ENCODE measurements around the gene CABLES1.
A peak's percentile ranks its signal among the peaks of the same experiment; 100 is the strongest.

CABLES1 gene

DNA sequence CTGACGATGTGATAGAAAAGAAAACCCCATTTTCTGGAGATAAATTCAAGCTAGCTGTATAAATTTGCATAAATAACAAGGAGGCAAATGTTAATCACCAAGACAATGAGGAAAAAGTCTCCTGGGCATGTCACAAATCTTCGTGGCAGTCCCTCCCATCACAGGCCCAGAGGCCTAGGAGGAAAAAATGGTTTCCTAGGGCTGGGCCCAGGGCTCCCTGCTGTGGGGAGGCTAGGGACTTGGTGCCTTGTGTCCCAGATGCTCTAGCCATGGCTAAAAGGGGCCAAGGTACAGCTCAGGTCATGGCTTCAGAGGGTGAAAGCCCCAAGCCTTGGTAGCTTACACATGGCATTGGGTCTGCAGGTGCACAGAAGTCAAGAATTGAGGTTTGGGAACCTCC lies 134.6 kb downstream of the CABLES1 start:
- Histone ChIP-seq H3K27ac (ENCODE audit: low read depth, low read length) (no peak overlapping the region), H3K36me3 (ENCODE audit: control insufficient read depth, insufficient read depth, low read length) (no peaks in the 10 kb centered on the region), H3K4me1 (ENCODE audit: control insufficient read depth, insufficient read depth, low read length) (peaks cover 13% of the 10 kb centered on the region)

DNA sequence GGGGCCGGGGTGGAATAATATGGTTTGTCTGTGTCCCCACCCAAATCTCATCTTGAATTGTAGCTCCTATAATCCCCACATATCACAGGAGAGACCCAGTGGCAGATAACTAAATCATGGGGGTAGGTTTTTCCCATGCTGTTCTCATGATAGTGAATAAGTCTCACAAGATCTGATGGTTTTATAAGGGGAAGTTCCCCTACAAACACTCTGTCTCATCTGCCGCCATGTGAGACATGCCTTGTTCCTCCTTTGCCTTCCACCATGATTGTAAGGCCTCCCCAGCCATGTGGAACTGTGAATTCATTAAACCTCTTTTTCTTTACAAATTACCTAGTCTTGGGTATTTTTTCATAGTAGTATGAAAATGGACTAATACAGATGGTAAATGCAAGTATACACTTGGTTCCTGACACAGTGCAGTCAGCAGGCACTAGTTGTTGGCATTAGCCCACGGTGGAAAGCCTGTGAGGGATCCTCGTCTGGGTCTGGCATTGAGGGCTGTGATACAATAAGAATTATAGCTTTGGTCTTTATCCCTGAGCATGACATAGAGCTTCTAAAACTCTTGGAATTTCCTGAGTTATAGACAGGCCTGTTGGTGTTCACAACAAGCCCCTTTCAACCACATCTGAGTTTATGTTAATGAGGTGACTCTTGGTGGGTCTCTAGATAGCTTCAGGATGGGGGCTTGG lies 135.8 kb downstream of the CABLES1 start:
- no peaks in the 10 kb centered on the region for H3K27me3 ChIP-seq (ENCODE audit: control insufficient read depth, insufficient read depth, low read length)
- H3K4me1 ChIP-seq (ENCODE audit: control insufficient read depth, insufficient read depth, low read length): peaks cover 13% of the 10 kb centered on the region
- no peaks in the 10 kb centered on the region for H3K36me3 ChIP-seq (ENCODE audit: control insufficient read depth, insufficient read depth, low read length)
- H3K27ac ChIP-seq (ENCODE audit: low read depth, low read length): no peak overlapping the region
- no peak overlapping the region for H3K9ac ChIP-seq (ENCODE audit: low read depth, low read length)
- H3K4me3 ChIP-seq (ENCODE audit: low read depth, low read length): peak overlapping the region; percentile 5; the same call in 1 of the 2 replicates
- peaks cover 21% of the 10 kb centered on the region for H3K9me3 ChIP-seq (ENCODE audit: control insufficient read depth, insufficient read depth, low read length)

More for the DNA sequence above, 134.6 kb downstream of the CABLES1 start:
- H3K27me3 ChIP-seq (ENCODE audit: control insufficient read depth, insufficient read depth, low read length): no peaks in the 10 kb centered on the region
- H3K9me3 ChIP-seq (ENCODE audit: control insufficient read depth, insufficient read depth, low read length): peaks cover 21% of the 10 kb centered on the region
- H3K4me3 ChIP-seq (ENCODE audit: low read depth, low read length): no peak overlapping the region
- H3K9ac ChIP-seq (ENCODE audit: low read depth, low read length): no peak overlapping the region

DNA sequence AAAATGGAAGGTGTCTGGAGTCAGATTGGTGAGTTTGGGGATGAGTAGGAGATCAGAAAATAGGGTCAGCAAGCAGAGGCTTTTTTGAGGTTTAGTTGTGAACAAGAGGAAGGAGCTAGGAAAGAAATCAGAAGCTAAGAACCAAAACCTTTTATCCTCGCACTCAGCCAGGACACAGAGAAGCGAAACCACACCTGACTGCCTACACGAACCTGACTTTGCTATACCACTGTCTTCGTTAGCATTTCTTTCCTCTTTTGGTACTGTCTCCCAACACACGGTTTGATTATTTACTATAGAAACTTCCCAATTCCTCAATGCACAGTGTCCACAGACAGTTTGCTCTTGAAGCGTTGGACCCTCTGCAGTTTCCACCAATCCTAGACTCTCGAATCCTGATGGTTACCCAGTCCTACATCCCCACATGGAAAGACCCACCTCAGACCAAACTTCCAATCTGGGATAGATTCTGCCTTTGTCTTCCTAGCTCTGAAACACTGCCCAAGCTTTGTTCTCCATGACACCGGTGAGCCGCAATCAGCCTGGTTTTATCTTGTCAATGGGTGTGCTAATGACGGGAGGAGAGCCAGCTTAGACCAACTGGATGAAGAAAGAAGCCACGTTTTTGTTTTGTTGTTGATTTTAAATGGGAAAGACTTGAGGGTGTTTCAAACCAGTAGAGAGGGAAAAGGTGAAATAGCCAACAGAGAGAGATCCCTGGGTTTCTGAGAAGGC lies 137.4 kb downstream of the CABLES1 start:
- Histone ChIP-seq H3K4me1 (ENCODE audit: control insufficient read depth, insufficient read depth, low read length) (peaks cover 10% of the 10 kb centered on the region), H3K27me3 (ENCODE audit: control insufficient read depth, insufficient read depth, low read length) (no peaks in the 10 kb centered on the region), H3K36me3 (ENCODE audit: control insufficient read depth, insufficient read depth, low read length) (no peaks in the 10 kb centered on the region), H3K9ac (ENCODE audit: low read depth, low read length) (no peak overlapping the region), H3K27ac (ENCODE audit: low read depth, low read length) (no peak overlapping the region), H3K9me3 (ENCODE audit: control insufficient read depth, insufficient read depth, low read length) (peaks cover 21% of the 10 kb centered on the region), H3K4me3 (ENCODE audit: low read depth, low read length) (no peak overlapping the region)

DNA sequence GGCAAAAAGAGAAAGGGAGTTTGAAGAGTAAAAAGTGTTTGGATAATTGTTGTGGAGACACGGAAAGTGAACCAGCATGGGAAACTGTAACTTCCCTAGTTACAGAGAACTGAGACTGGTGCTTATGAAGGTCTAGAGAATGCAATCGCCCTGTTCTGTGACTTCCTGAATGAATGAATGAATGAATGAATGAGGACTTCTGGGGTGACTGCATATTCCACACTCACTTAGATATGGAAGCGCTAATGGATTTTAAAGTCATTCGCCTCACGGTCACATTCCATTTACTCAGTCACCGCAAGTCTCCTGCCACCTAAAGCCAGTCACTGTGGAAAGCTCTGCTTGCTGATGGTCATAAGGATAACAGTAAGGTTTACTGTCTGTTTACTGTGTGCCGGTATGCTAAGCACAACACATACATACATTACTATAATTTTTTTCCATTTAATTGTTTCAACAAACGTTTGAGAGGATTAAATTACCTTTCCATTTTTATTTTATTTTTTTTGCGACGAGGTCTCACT lies 138.2 kb downstream of the CABLES1 start:
- Histone ChIP-seq H3K27ac (ENCODE audit: low read depth, low read length) (no peak overlapping the region), H3K4me1 (ENCODE audit: control insufficient read depth, insufficient read depth, low read length) (peaks cover 1% of the 10 kb centered on the region; the same call in 1 of the 2 replicates), H3K36me3 (ENCODE audit: control insufficient read depth, insufficient read depth, low read length) (no peaks in the 10 kb centered on the region), H3K4me3 (ENCODE audit: low read depth, low read length) (no peak overlapping the region), H3K9ac (ENCODE audit: low read depth, low read length) (no peak overlapping the region), H3K27me3 (ENCODE audit: control insufficient read depth, insufficient read depth, low read length) (no peaks in the 10 kb centered on the region), H3K9me3 (ENCODE audit: control insufficient read depth, insufficient read depth, low read length) (peaks cover 21% of the 10 kb centered on the region)

DNA sequence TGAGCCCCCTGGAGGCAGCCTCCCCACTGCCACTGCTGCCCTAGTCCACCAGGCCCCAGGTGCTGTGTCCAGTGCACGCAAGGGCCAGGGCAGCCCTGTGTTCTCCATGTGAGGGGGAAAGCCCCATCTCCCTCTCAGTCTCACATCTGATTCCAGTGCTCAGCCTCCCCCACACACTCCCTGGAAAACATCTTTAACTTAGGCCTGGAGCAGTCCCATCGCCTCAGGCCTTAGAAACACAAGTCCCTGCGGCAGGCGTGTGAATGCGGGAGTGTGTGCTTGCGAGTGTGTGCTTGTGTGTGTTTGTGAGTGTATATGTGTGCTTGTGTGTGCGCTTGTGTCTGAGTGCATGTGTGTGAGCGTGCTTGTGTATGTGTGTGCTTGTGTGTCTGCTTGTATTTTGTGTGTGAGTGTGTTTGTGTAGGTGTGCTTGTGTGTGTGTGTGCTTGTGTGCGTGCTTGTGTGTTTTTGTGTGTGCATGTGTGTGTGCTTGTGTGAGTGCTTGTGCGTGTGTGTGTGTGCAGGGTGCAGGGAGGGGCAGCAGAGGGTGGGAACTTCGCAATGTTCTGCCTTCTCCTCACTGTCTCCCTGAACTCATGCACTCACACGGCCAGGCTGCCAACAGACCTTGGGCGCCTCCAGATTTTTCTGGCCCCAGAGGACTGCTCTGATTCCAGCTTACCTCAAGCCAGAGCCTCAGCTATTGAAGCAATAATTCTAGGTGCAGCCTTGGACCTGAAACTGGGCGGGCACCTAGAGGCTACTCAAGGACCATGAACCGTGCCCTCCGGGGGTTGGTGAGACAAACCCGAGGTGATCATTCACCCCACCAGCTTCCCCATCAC lies 139.6 kb downstream of the CABLES1 start:
- no peaks in the 10 kb centered on the region for H3K4me1 ChIP-seq (ENCODE audit: control insufficient read depth, insufficient read depth, low read length)
- H3K9me3 ChIP-seq (ENCODE audit: control insufficient read depth, insufficient read depth, low read length): peaks cover 12% of the 10 kb centered on the region
- H3K27ac ChIP-seq (ENCODE audit: low read depth, low read length): no peak overlapping the region
- H3K4me3 ChIP-seq (ENCODE audit: low read depth, low read length): no peak overlapping the region
- no peaks in the 10 kb centered on the region for H3K36me3 ChIP-seq (ENCODE audit: control insufficient read depth, insufficient read depth, low read length)
- H3K27me3 ChIP-seq (ENCODE audit: control insufficient read depth, insufficient read depth, low read length): no peaks in the 10 kb centered on the region
- H3K9ac ChIP-seq (ENCODE audit: low read depth, low read length): no peak overlapping the region

DNA sequence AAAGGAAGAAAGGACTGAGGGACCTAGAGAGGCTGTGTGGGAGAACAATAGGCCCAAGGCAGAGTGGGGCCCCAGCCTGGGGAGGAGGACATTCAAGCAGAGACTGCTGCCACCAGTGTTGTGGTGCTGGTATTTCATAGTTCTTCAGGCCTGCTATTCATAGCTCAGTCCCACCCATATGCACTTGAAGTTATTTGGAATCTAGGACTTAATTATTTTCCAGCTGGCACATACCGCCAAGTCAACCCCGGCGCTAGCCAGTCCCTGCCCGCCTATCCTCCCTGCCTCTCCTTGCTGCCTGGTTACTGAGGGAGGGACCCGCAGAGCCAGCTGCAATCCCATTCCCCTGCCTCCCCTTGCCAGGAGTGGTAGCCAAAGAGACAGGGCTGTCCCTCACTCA lies 141.2 kb downstream of the CABLES1 start:
- H3K9ac ChIP-seq (ENCODE audit: low read depth, low read length): no peak overlapping the region
- H3K9me3 ChIP-seq (ENCODE audit: control insufficient read depth, insufficient read depth, low read length): no peaks in the 10 kb centered on the region
- H3K4me1 ChIP-seq (ENCODE audit: control insufficient read depth, insufficient read depth, low read length): peaks cover under 1% of the 10 kb centered on the region; the same call in 1 of the 2 replicates
- H3K27me3 ChIP-seq (ENCODE audit: control insufficient read depth, insufficient read depth, low read length): no peaks in the 10 kb centered on the region
- no peak overlapping the region for H3K4me3 ChIP-seq (ENCODE audit: low read depth, low read length)
- H3K27ac ChIP-seq (ENCODE audit: low read depth, low read length): no peak overlapping the region
- H3K36me3 ChIP-seq (ENCODE audit: control insufficient read depth, insufficient read depth, low read length): no peaks in the 10 kb centered on the region

DNA sequence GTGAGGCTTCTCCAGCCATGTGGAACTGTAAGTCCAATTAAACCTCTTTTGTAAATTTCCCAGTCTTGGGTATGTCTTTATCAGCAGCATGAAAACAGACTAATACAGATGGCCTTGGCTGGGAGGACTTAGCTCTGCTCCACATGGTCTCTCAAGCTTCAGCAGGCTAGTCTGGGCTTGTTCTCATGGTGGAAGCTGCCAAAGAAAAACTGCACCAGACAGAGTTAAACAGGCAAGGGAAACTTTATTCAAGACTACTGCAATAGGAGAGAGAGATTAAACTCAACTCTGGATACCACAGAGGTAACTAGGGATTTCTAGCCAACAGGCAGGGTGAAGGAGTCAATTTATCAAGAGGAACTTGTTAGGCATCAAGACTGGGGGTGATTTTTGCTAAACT lies 142.1 kb downstream of the CABLES1 start:
- peaks cover 10% of the 10 kb centered on the region for H3K4me1 ChIP-seq (ENCODE audit: control insufficient read depth, insufficient read depth, low read length)
- H3K9me3 ChIP-seq (ENCODE audit: control insufficient read depth, insufficient read depth, low read length): no peaks in the 10 kb centered on the region
- no peaks in the 10 kb centered on the region for H3K36me3 ChIP-seq (ENCODE audit: control insufficient read depth, insufficient read depth, low read length)
- H3K9ac ChIP-seq (ENCODE audit: low read depth, low read length): no peak overlapping the region
- H3K4me3 ChIP-seq (ENCODE audit: low read depth, low read length): no peak overlapping the region
- no peaks in the 10 kb centered on the region for H3K27me3 ChIP-seq (ENCODE audit: control insufficient read depth, insufficient read depth, low read length)
- no peak overlapping the region for H3K27ac ChIP-seq (ENCODE audit: low read depth, low read length)

DNA sequence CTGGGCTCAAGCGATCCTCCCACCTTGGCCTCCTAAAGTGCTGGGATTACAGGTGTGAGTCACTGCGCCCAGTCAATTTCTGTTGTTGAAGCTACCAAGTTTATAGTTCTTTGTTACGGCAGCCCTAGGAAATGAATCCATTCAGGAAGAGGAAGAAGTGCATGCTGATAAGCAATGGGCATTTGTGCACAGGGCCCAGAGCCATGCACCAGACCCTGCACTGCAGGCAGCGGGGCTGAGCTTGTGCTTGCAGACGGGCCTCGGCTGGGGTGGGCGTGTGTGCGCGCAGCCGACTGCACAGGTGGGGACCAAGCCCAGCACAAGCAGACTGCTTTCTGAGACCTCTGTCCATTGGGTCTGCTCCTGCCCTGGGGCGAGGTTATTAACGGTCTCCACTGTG lies 144.6 kb downstream of the CABLES1 start:
- Histone ChIP-seq H3K27me3 (ENCODE audit: control insufficient read depth, insufficient read depth, low read length) (no peaks in the 10 kb centered on the region), H3K4me1 (ENCODE audit: control insufficient read depth, insufficient read depth, low read length) (peaks cover 27% of the 10 kb centered on the region), H3K36me3 (ENCODE audit: control insufficient read depth, insufficient read depth, low read length) (no peaks in the 10 kb centered on the region), H3K9me3 (ENCODE audit: control insufficient read depth, insufficient read depth, low read length) (no peaks in the 10 kb centered on the region), H3K9ac (ENCODE audit: low read depth, low read length) (0 out of 2 replicates have a peak overlapping the region, but pooled peaks have one; percentile 3), H3K4me3 (ENCODE audit: low read depth, low read length) (no peak overlapping the region), H3K27ac (ENCODE audit: low read depth, low read length) (no peak overlapping the region)

DNA sequence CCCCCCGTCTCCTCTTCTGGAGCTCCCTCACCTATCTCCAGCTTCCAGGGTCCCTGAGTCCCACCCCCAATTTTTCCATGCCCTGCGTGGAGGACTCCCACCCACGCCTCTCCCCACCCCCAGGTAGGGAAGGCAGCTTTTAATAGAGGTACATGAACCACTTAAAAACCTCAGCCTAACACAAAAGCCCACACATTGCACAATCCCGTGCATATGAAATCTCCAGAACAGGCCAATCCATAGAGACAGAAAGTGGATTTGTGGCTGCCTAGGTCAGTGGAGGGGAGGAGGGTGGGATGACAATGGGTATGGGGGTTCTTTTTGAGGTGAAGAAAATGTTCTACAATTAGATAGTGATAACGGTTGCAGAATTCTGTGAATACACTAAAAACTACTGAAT lies 145.6 kb downstream of the CABLES1 start:
- peaks cover 27% of the 10 kb centered on the region for H3K4me1 ChIP-seq (ENCODE audit: control insufficient read depth, insufficient read depth, low read length)
- H3K27ac ChIP-seq (ENCODE audit: low read depth, low read length): no peak overlapping the region

DNA sequence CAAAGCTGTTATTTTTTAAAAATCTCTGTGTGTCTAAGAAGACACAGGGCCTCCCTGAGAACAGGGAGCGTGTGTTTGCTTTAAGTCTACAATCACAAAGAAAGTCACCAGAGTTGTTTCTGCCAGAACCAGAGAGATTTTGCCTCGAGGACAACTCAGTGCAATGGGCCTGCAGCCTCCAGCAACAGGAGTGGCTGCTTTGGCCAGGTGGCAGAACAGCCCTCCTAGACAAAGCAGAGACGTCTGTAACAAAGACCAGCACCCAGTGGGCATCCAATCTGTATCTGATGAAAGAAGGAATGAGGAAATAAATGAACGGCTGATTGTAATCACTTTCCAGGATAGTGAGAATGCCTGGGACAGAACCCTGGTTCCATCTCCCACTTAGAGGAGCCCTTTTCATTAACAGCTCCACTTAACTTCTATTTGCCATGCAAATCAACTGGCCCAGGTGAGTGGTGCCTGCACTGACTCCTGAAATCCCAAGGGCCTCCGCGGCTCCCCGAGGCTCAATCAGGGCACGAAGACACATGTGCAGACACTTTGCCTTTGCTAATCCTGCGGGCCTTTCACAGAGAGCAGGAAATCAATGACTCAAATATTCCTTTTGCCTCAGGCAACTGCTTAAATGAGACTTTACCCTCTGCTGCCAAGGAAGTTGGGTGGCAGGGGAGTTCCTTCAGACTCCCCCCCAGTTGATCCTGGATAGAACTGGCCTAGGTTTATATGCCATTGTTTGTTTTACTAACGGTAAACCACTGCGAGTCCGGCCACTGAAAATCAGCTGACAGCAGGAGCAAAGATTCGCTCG lies 146.5 kb downstream of the CABLES1 start:
- Histone ChIP-seq H3K9ac (ENCODE audit: low read depth, low read length) (0 out of 2 replicates have a peak overlapping the region, but pooled peaks have one; percentile 21), H3K4me1 (ENCODE audit: control insufficient read depth, insufficient read depth, low read length) (peaks cover 27% of the 10 kb centered on the region), H3K27me3 (ENCODE audit: control insufficient read depth, insufficient read depth, low read length) (no peaks in the 10 kb centered on the region), H3K9me3 (ENCODE audit: control insufficient read depth, insufficient read depth, low read length) (no peaks in the 10 kb centered on the region), H3K27ac (ENCODE audit: low read depth, low read length) (peak overlapping the region; percentile 98), H3K36me3 (ENCODE audit: control insufficient read depth, insufficient read depth, low read length) (no peaks in the 10 kb centered on the region), H3K4me3 (ENCODE audit: low read depth, low read length) (no peak overlapping the region)

More for the DNA sequence above, 145.6 kb downstream of the CABLES1 start:
- no peaks in the 10 kb centered on the region for H3K9me3 ChIP-seq (ENCODE audit: control insufficient read depth, insufficient read depth, low read length)
- H3K9ac ChIP-seq (ENCODE audit: low read depth, low read length): no peak overlapping the region
- no peak overlapping the region for H3K4me3 ChIP-seq (ENCODE audit: low read depth, low read length)
- no peaks in the 10 kb centered on the region for H3K36me3 ChIP-seq (ENCODE audit: control insufficient read depth, insufficient read depth, low read length)
- H3K27me3 ChIP-seq (ENCODE audit: control insufficient read depth, insufficient read depth, low read length): no peaks in the 10 kb centered on the region

Data from HUES48 (cell line).